LHCN-M2 (cell line): ENCODE measurements around the gene PDCD4. TPM values are rescaled to one million over a fixed set of nuclear protein-coding genes. Genes with fewer than 3 reads are reported as not detected.
"Not testable (repeated sequence)": the region's sequence is repeated elsewhere in the genome, so short reads cannot be mapped to it uniquely, and the experiment has no call there.

Source experiments
- DNase-seq: peaks from one replicate; pipeline ENCODE4 v3.0.0-alpha.2; 2012; ENCODE audit warnings: low read depth
- total RNA-seq: library from RNA; depleted of rRNA; stranded (reverse); fragments of >200 nt; gene quantifications from 2 replicates; pipeline ENCODE4 v1.2.3, GENCODE V29; 2014

PDCD4 gene
- total RNA-seq, 1 experiment from 2014 or later = 40.0 TPM

- DNase-seq = no peak
Observed at GRCh38 chr10:110861476-110861875, 10.3 kb upstream of the PDCD4 start.

GRCh38 chr10:110861930-110862649 is 9.6 kb upstream of the PDCD4 start:
- DNase-seq = no peak

- DNase-seq = no peak
Observed at GRCh38 chr10:110862961-110863360, 8.8 kb upstream of the PDCD4 start.

- DNase-seq = no peak
Observed at GRCh38 chr10:110863361-110863760, 8.4 kb upstream of the PDCD4 start.

- DNase-seq = no peak
Observed at GRCh38 chr10:110863956-110864355, 7.8 kb upstream of the PDCD4 start.

- peak; percentile 25 for DNase-seq
Observed at GRCh38 chr10:110864662-110865140, 7.0 kb upstream of the PDCD4 start.

GRCh38 chr10:110865186-110865808 is 6.4 kb upstream of the PDCD4 start:
- DNase-seq = peak; percentile 90

GRCh38 chr10:110865809-110866482 is 5.8 kb upstream of the PDCD4 start:
- peak; percentile 59 for DNase-seq

GRCh38 chr10:110867011-110867806 is 4.5 kb upstream of the PDCD4 start:
- not testable (repeated sequence) for DNase-seq

GRCh38 chr10:110867807-110868465 is 3.8 kb upstream of the PDCD4 start:
- peak; percentile 48 for DNase-seq

- DNase-seq = no peak
Observed at GRCh38 chr10:110868981-110869380, 2.7 kb upstream of the PDCD4 start.

- DNase-seq = no peak
Observed at GRCh38 chr10:110870823-110871297, 868 bp upstream of the PDCD4 start.

- peak; percentile 84 for DNase-seq
Observed at GRCh38 chr10:110872145-110872983, 636 bp downstream of the PDCD4 start.

GRCh38 chr10:110872984-110873923 is 1.5 kb downstream of the PDCD4 start:
- no peak for DNase-seq

GRCh38 chr10:110873951-110874350 is 2.2 kb downstream of the PDCD4 start:
- no peak for DNase-seq

GRCh38 chr10:110876000-110876399 is 4.3 kb downstream of the PDCD4 start:
- DNase-seq = peak; percentile 40

- DNase-seq = no peak
Observed at GRCh38 chr10:110876788-110877187, 5.1 kb downstream of the PDCD4 start.

GRCh38 chr10:110880012-110880411 is 8.3 kb downstream of the PDCD4 start:
- no peak for DNase-seq

GRCh38 chr10:110881247-110881646 is 9.5 kb downstream of the PDCD4 start:
- DNase-seq = no peak
